HuH-7.5 (cell line): ENCODE results near the gene PIK3C3.

Source experiments
- DNase-seq: peaks from one replicate; pipeline ENCODE4 v3.0.0; 2011; ENCODE audit warnings: low spot score

PIK3C3 gene

DNA sequence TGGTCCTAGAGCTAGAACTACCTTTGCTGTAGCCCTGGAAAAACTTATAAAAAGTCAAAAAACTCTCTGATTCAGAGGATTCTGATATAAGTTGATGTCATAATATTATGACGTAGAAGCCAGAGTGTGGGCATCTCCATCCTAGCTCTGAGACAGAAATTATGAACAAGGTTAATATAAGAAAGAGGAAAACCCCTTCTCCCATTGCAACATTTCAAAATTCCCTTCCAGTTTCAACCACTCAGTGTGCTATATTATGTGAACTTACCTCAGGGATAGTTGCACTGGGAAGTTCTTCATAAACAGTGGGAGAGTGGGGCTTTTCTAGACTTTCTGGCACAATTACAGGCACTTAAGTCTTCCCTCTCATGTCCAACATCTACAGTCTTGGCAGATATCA lies 171.6 kb downstream of the PIK3C3 start:
- DNase-seq = no peak

DNA sequence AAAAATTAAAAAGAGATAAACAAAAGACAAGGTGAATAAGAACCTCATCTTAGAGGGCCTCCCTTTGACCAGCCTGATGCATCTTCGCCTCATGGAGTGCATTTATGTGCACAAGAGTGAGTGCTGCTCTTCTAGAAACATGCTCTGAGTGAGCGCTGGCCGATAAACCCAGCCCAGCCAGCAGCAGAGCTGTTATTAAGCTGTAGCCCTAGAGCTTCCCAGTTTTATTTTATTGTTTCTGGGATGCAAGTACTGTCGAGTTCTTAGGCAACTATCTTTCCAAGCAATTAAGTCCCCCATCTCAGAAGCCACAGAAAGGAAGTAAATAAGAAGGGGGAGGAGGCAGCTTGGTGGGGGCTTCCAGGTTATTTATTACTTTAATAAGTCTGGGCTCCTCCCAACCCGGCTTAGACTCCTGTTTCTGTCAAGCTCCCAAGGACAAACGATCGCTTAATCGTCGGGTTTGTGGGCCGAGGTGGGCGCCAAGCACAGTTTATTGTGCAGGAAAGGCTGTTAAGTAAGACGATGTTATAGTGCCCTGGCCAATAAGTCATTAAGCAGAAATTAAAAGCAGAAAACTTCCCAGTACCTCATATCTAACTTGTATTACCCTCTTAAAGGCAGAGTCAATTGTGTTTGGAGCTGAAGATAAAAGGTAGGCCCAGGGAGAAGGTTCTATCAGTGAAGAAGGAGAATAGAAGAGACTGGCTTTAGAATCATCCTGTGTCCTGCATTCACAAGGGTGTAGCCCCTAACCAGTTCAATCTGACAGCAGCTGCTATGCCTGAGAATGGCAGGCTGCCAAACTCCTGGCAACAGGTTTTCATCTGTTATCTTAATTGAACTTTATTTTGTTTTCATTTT lies 176.3 kb downstream of the PIK3C3 start:
- no peak for DNase-seq

DNA sequence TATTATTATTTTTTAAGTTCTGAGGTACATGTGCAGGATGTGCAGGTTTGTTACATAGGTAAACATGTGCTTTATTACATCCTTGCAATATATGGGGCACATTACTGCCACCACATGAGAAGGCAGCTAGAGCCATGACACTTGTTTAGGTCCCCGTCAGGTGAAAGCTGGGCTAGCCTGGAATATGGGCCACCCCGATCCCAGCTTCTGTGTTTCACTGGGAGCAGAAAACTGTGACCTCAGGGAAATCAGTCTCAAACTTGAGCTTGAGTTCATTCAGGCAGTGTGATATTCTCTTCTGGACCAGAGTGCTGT lies 176.9 kb downstream of the PIK3C3 start:
- DNase-seq = no peak
